Glutamatergic neuron (in vitro differentiated cells): ENCODE data around the gene MTM1. TPM values are rescaled to one million over a fixed set of nuclear protein-coding genes. Genes with fewer than 3 reads are reported as not detected.

ENCODE experiments used
- DNase-seq: peaks from one replicate; pipeline ENCODE4 v3.0.0; 2022
- H3K27ac Mint-ChIP-seq: one replicate; pipeline ENCODE4 v1.8.0; 2020; ENCODE audit warnings: mild to moderate bottlenecking, mixed read lengths, inconsistent platforms; ENCODE audit not compliant: unreplicated experiment
- H3K27me3 Mint-ChIP-seq: one replicate; pipeline ENCODE4 v1.8.0; 2020; ENCODE audit warnings: mild to moderate bottlenecking, moderate library complexity, mixed read lengths, inconsistent platforms; ENCODE audit not compliant: unreplicated experiment
- H3K36me3 Mint-ChIP-seq: one replicate; pipeline ENCODE4 v1.8.0; 2020; ENCODE audit warnings: mild to moderate bottlenecking, mixed read lengths, inconsistent platforms; ENCODE audit not compliant: unreplicated experiment
- H3K4me1 Mint-ChIP-seq: one replicate; pipeline ENCODE4 v1.8.0; 2020; ENCODE audit warnings: mild to moderate bottlenecking, low read depth, mixed read lengths, inconsistent platforms; ENCODE audit not compliant: unreplicated experiment
- H3K4me3 Mint-ChIP-seq: one replicate; pipeline ENCODE4 v1.8.0; 2020; ENCODE audit warnings: mild to moderate bottlenecking, mixed read lengths, inconsistent platforms; ENCODE audit not compliant: unreplicated experiment
- H3K9me3 Mint-ChIP-seq: one replicate; pipeline ENCODE4 v1.8.0; 2020; ENCODE audit warnings: mild to moderate bottlenecking, moderate library complexity, mixed read lengths, inconsistent platforms; ENCODE audit not compliant: unreplicated experiment
- CTCF ChIP-seq: fragments of 200-600 bp; sonication (generic); IDR thresholded peaks from one replicate; pipeline ENCODE4 v1.5.0; 2021; ENCODE audit not compliant: partially characterized antibody, unreplicated experiment
- total RNA-seq: library from RNA; stranded (reverse); fragmentation: NEBNext Ultra II Directional; extraction: Animal tissue kit (Norgen Biotek cat#: 25700); gene quantifications from one replicate; pipeline ENCODE4 v1.2.1, GENCODE V29; 2021; ENCODE audit not compliant: unreplicated experiment

MTM1 gene
- total RNA-seq, 1 donor from 2014 or later: 7.4 TPM

- Mint-ChIP-seq H3K4me1 (peaks cover 16% of the 10 kb centered on the region), H3K4me3 (no peak overlapping the region)
These were observed 128.4 kb downstream of the MTM1 start for GRCh38 chrX:150696866-150697265.

GRCh38 chrX:150697641-150698040 is 129.2 kb downstream of the MTM1 start:
- Mint-ChIP-seq H3K27me3 (peaks cover 4% of the 10 kb centered on the region), H3K9me3 (peaks cover 1% of the 10 kb centered on the region), H3K27ac (no peak overlapping the region)

More at GRCh38 chrX:150696866-150697265, 128.4 kb downstream of the MTM1 start:
- Mint-ChIP-seq H3K36me3 (no peaks in the 10 kb centered on the region), H3K27me3 (peaks cover 4% of the 10 kb centered on the region), H3K27ac (no peak overlapping the region), H3K9me3 (peaks cover 4% of the 10 kb centered on the region)
- TF ChIP-seq CTCF: no peak
- no peak for DNase-seq

DNA sequence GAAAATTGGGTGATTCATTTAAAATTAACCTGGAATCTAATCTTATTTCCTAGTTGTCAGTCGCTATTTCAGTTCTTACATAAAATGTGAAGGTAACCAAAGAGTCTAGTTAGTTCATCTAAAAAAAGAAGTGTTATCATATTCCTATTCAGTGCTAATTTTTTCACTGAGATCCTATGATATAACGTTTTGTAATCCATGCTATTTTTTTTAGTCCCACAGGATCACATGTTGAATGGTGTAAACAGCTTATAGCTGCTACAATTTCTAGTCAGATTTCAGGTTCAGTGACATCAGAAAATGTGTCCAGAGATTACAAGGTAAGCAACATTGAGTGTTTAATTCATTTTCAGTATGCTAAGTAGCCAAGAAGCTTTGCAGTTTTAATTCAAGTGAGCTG is 130.6 kb downstream of the MTM1 start:
- H3K27me3 Mint-ChIP-seq: peaks cover 3% of the 10 kb centered on the region
- no peak overlapping the region for H3K4me3 Mint-ChIP-seq
- H3K9me3 Mint-ChIP-seq: peaks cover 1% of the 10 kb centered on the region
- H3K4me1 Mint-ChIP-seq: peaks cover 14% of the 10 kb centered on the region
- no peak for DNase-seq
- H3K27ac Mint-ChIP-seq: no peak overlapping the region
- no peak for TF ChIP-seq CTCF
- no peaks in the 10 kb centered on the region for H3K36me3 Mint-ChIP-seq

More at GRCh38 chrX:150697641-150698040, 129.2 kb downstream of the MTM1 start:
- H3K4me1 Mint-ChIP-seq: peaks cover 14% of the 10 kb centered on the region
- no peaks in the 10 kb centered on the region for H3K36me3 Mint-ChIP-seq
- no peak for TF ChIP-seq CTCF
- DNase-seq: no peak
- no peak overlapping the region for H3K4me3 Mint-ChIP-seq

DNA sequence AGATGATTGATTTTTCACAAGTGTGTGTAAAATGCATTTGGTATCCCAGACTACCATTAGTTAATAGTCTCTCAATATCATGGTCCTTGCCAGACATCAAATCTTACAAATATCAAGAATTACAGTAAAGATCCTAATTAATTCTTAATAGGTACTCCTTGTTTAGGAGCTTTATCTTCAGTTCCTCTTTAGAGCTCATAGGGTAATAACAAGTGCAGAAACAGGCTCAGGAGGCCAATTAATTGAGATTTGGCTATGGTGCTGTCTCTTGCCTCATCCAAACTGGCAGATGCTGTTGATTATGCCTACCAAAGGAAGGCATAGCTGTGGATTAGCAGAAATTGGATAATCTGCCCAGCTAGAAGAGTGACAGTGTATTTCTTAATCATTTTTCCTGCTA is 131.7 kb downstream of the MTM1 start:
- H3K27ac Mint-ChIP-seq: no peak overlapping the region
- no peaks in the 10 kb centered on the region for H3K9me3 Mint-ChIP-seq
- no peak overlapping the region for H3K4me3 Mint-ChIP-seq
- H3K4me1 Mint-ChIP-seq: peaks cover 8% of the 10 kb centered on the region
- peaks cover 3% of the 10 kb centered on the region for H3K36me3 Mint-ChIP-seq
- no peaks in the 10 kb centered on the region for H3K27me3 Mint-ChIP-seq
- no peak for TF ChIP-seq CTCF
- DNase-seq: no peak

- no peak overlapping the region for H3K27ac Mint-ChIP-seq
- no peaks in the 10 kb centered on the region for H3K27me3 Mint-ChIP-seq
- DNase-seq: no peak
- peaks cover 8% of the 10 kb centered on the region for H3K36me3 Mint-ChIP-seq
- no peak for TF ChIP-seq CTCF
- H3K4me1 Mint-ChIP-seq: no peaks in the 10 kb centered on the region
- H3K4me3 Mint-ChIP-seq: no peak overlapping the region
- no peaks in the 10 kb centered on the region for H3K9me3 Mint-ChIP-seq
These were observed 133.0 kb downstream of the MTM1 start for GRCh38 chrX:150701377-150701776.
